H9 (cell line): ENCODE data around the gene RPGR. TPM values are rescaled to one million over a fixed set of nuclear protein-coding genes. Genes with fewer than 3 reads are reported as not detected.

Source experiments
- DNase-seq: peaks from one replicate; pipeline ENCODE4 v3.0.0-alpha.2; 2017
- H2AFZ ChIP-seq: one replicate; pipeline ENCODE4 v1.6.1; 2013; ENCODE audit warnings: mild to moderate bottlenecking, low read length, control low read depth, moderate library complexity
- H2AK5ac ChIP-seq: 2 replicates; pipeline ENCODE4 v1.6.1; 2013; ENCODE audit warnings: low read length, control low read depth, mixed read lengths; ENCODE audit not compliant: insufficient read length
- H2BK120ac ChIP-seq: one replicate; pipeline ENCODE4 v1.6.1; 2013; ENCODE audit warnings: low read depth, mild to moderate bottlenecking, low read length, control low read depth, inconsistent platforms; ENCODE audit not compliant: poor library complexity, severe bottlenecking
- H2BK12ac ChIP-seq: 2 replicates; pipeline ENCODE4 v1.6.1; 2013; ENCODE audit warnings: low read length, control low read depth, mixed read lengths, low read depth; ENCODE audit not compliant: insufficient read length
- H2BK15ac ChIP-seq: 2 replicates; pipeline ENCODE4 v1.6.1; 2013; ENCODE audit warnings: low read depth, low read length, control low read depth
- H2BK20ac ChIP-seq: one replicate; pipeline ENCODE4 v1.6.1; 2013; ENCODE audit warnings: low read depth, mild to moderate bottlenecking, low read length, control low read depth, inconsistent platforms; ENCODE audit not compliant: poor library complexity, severe bottlenecking
- H2BK5ac ChIP-seq: 2 replicates; pipeline ENCODE4 v1.6.1; 2013; ENCODE audit warnings: low read length, control low read depth, mixed read lengths; ENCODE audit not compliant: insufficient read length
- H3K14ac ChIP-seq: 2 replicates; pipeline ENCODE4 v1.6.1; 2013; ENCODE audit warnings: low read length, control low read depth; ENCODE audit not compliant: insufficient read depth
- H3K18ac ChIP-seq: 2 replicates; pipeline ENCODE4 v1.6.1; 2013; ENCODE audit warnings: low read depth, mild to moderate bottlenecking, mixed read lengths, low read length, control low read depth; ENCODE audit not compliant: insufficient read length
- H3K23ac ChIP-seq: 2 replicates; pipeline ENCODE4 v1.6.1; 2013; ENCODE audit warnings: low read length, control low read depth, mixed read lengths, low read depth; ENCODE audit not compliant: insufficient read length
- H3K23me2 ChIP-seq: 2 replicates; pipeline ENCODE4 v1.6.1; 2013; ENCODE audit warnings: low read depth, mild to moderate bottlenecking, mixed read lengths, low read length, control low read depth; ENCODE audit not compliant: insufficient read length, poor library complexity, severe bottlenecking
- H3K27ac ChIP-seq: 2 replicates; pipeline ENCODE4 v1.5.1; 2013; ENCODE audit warnings: low read length, control low read depth, mixed read lengths, low read depth; ENCODE audit not compliant: insufficient read length
- H3K27me3 ChIP-seq: 2 replicates; pipeline ENCODE4 v1.6.1; 2013; ENCODE audit warnings: low read length, control low read depth, inconsistent platforms; ENCODE audit not compliant: insufficient read depth
- H3K4ac ChIP-seq: 2 replicates; pipeline ENCODE4 v1.6.1; 2013; ENCODE audit warnings: low read depth, mild to moderate bottlenecking, control low read depth, inconsistent platforms, low read length, moderate library complexity
- H3K4me1 ChIP-seq: 2 replicates; pipeline ENCODE4 v1.6.1; 2013; ENCODE audit warnings: low read length, control low read depth, inconsistent platforms; ENCODE audit not compliant: insufficient read depth
- H3K4me2 ChIP-seq: 2 replicates; pipeline ENCODE4 v1.6.1; 2013; ENCODE audit warnings: low read length, control low read depth, mixed read lengths; ENCODE audit not compliant: insufficient read length, insufficient read depth
- H3K56ac ChIP-seq: 2 replicates; pipeline ENCODE4 v1.6.1; 2013; ENCODE audit warnings: low read depth, mild to moderate bottlenecking, mixed read lengths, low read length, control low read depth; ENCODE audit not compliant: insufficient read length
- H3K79me1 ChIP-seq: 2 replicates; pipeline ENCODE4 v1.6.1; 2013; ENCODE audit warnings: low read depth, mild to moderate bottlenecking, moderate library complexity, low read length, control low read depth, inconsistent platforms; ENCODE audit not compliant: insufficient read depth, poor library complexity, severe bottlenecking
- H3K79me2 ChIP-seq: 2 replicates; pipeline ENCODE4 v1.6.1; 2013; ENCODE audit warnings: low read length, control low read depth, inconsistent platforms; ENCODE audit not compliant: insufficient read depth
- H3K9ac ChIP-seq: 2 replicates; pipeline ENCODE4 v1.6.1; 2013; ENCODE audit warnings: low read length, control low read depth, mixed read lengths; ENCODE audit not compliant: insufficient read length; ENCODE audit errors: extremely low read depth
- H3K9me3 ChIP-seq: one replicate; pipeline ENCODE4 v1.6.1; 2013; ENCODE audit warnings: low read depth, low read length, inconsistent platforms; ENCODE audit not compliant: control insufficient read depth
- H3T11ph ChIP-seq: one replicate; pipeline ENCODE4 v1.6.1; 2013; ENCODE audit warnings: mild to moderate bottlenecking, low read length, control low read depth, inconsistent platforms
- H4K20me1 ChIP-seq: one replicate; pipeline ENCODE4 v1.6.1; 2013; ENCODE audit not compliant: control insufficient read depth, insufficient read length, insufficient read depth
- H4K5ac ChIP-seq: 2 replicates; pipeline ENCODE4 v1.6.1; 2013; ENCODE audit warnings: low read depth, mild to moderate bottlenecking, mixed read lengths, low read length, control low read depth; ENCODE audit not compliant: insufficient read length
- H4K8ac ChIP-seq: replicated peaks from 2 replicates; pipeline ENCODE4 v1.6.1; 2013; ENCODE audit warnings: low read length, control low read depth, mixed read lengths, low read depth; ENCODE audit not compliant: insufficient read length
- H4K91ac ChIP-seq: 2 replicates; pipeline ENCODE4 v1.6.1; 2013; ENCODE audit warnings: low read depth, mild to moderate bottlenecking, moderate library complexity, mixed read lengths, low read length, control low read depth; ENCODE audit not compliant: insufficient read length
- H3K27ac Mint-ChIP-seq, 3 experiments: 2 replicates in 2 of 3; 3 replicates in 1 of 3; pipeline ENCODE4 v1.8.0; 2020 to 2021; ENCODE audit warnings: mixed read lengths in 3 of 3, mild to moderate bottlenecking in 1 of 3, moderate library complexity in 1 of 3
- H3K27me3 Mint-ChIP-seq: 2 replicates; pipeline ENCODE4 v1.8.0; 2021; ENCODE audit warnings: low read depth, mild to moderate bottlenecking, moderate library complexity, mixed read lengths
- H3K36me3 Mint-ChIP-seq, 3 experiments: 2 replicates in 2 of 3; 3 replicates in 1 of 3; pipeline ENCODE4 v1.8.0; 2020 to 2021; ENCODE audit warnings: low read depth in 3 of 3, mixed read lengths in 3 of 3; ENCODE audit not compliant: insufficient read depth in 1 of 3
- H3K4me1 Mint-ChIP-seq, 2 experiments: 2 replicates each; pipeline ENCODE4 v1.8.0; 2020; ENCODE audit warnings: mixed read lengths in 2 of 2
- H3K4me3 Mint-ChIP-seq, 2 experiments: 2 replicates in 1 of 2; 3 replicates in 1 of 2; pipeline ENCODE4 v1.8.0; 2020 to 2021; ENCODE audit warnings: mild to moderate bottlenecking in 2 of 2, mixed read lengths in 2 of 2, moderate library complexity in 1 of 2
- H3K9me3 Mint-ChIP-seq, 2 experiments: 2 replicates in 1 of 2; 3 replicates in 1 of 2; pipeline ENCODE4 v1.8.0; 2020; ENCODE audit warnings: mild to moderate bottlenecking in 2 of 2, mixed read lengths in 2 of 2, moderate library complexity in 1 of 2
- CTCF ChIP-seq: fragments of 200-600 bp; sonication (generic); conservative IDR thresholded peaks from 3 replicates; pipeline ENCODE4 v1.8.0; 2021; ENCODE audit warnings: antibody characterized with exemption, mild to moderate bottlenecking
- WGBS: extraction: QIAGEN DNeasy Blood & Tissue Kit; methylation state at CpG from one replicate; pipeline ENCODE4 v1.1.7; 2013; ENCODE audit warnings: missing lambda C conversion rate, low lambda C conversion rate, mixed read lengths; ENCODE audit not compliant: insufficient read length; ENCODE audit errors: extremely low coverage; 5-methylcytosine and 5-hydroxymethylcytosine counted together
- total RNA-seq: library from RNA; stranded (reverse); gene quantifications from 2 replicates; pipeline ENCODE4 v1.2.1, GENCODE V29; 2021

RPGR gene
- total RNA-seq, 1 experiment from 2014 or later = 7.3 TPM

- H4K91ac ChIP-seq = no peak overlapping the region
- no peak overlapping the region for H2BK12ac ChIP-seq
- no peak overlapping the region for H3K14ac ChIP-seq
- H2BK120ac ChIP-seq = no peak overlapping the region
- no peaks in the 10 kb centered on the region for H4K20me1 ChIP-seq
- H2BK15ac ChIP-seq = no peak overlapping the region
- H3K4ac ChIP-seq = no peak overlapping the region
- H3K4me1 ChIP-seq = no peaks in the 10 kb centered on the region
- no CpG with 5 or more reads among the region's 4 CpGs for WGBS
- no peak overlapping the region for H2AFZ ChIP-seq
- H3K9me3 ChIP-seq = no peaks in the 10 kb centered on the region
- H3K4me1 Mint-ChIP-seq = no peaks in the 10 kb centered on the region
- H3K27me3 ChIP-seq = no peaks in the 10 kb centered on the region
- H3T11ph ChIP-seq = no peak overlapping the region
- no peak for TF ChIP-seq CTCF
- H3K23me2 ChIP-seq = no peaks in the 10 kb centered on the region
- H4K8ac ChIP-seq = no peak overlapping the region
- H3K56ac ChIP-seq = no peak overlapping the region
- H2BK5ac ChIP-seq = no peak overlapping the region
- no peak overlapping the region for H2AK5ac ChIP-seq
- H2BK20ac ChIP-seq = no peak overlapping the region
- no peak overlapping the region for H4K5ac ChIP-seq
- H3K9ac ChIP-seq = no peak overlapping the region
- peaks cover 32 to 33% of the 10 kb centered on the region in 2 experiments for H3K9me3 Mint-ChIP-seq
- no peak overlapping the region for H3K4me3 Mint-ChIP-seq
- no peaks in the 10 kb centered on the region for H3K79me2 ChIP-seq
- peaks cover 2 to 5% (median 4%) of the 10 kb centered on the region in 3 experiments; a peak in 6 of 7 replicates for H3K36me3 Mint-ChIP-seq
- no peak overlapping the region for H3K4me2 ChIP-seq
- H3K27ac ChIP-seq = no peak overlapping the region
- no peak overlapping the region for H3K27ac Mint-ChIP-seq
- no peaks in the 10 kb centered on the region for H3K27me3 Mint-ChIP-seq
- no peak for DNase-seq
- H3K18ac ChIP-seq = no peak overlapping the region
- H3K23ac ChIP-seq = no peak overlapping the region
- no peaks in the 10 kb centered on the region for H3K79me1 ChIP-seq
These were observed 14.1 kb downstream of the RPGR start for GRCh38 chrX:38313190-38313589.
